H9 (cell line): ENCODE results near the gene JTB. TPM values are rescaled to one million over a fixed set of nuclear protein-coding genes. Genes with fewer than 3 reads are reported as not detected.

Source experiments
- DNase-seq: peaks from one replicate; pipeline ENCODE4 v3.0.0-alpha.2; 2017
- H2AFZ ChIP-seq: one replicate; pipeline ENCODE4 v1.6.1; 2013; ENCODE audit warnings: mild to moderate bottlenecking, low read length, control low read depth, moderate library complexity
- H2AK5ac ChIP-seq: 2 replicates; pipeline ENCODE4 v1.6.1; 2013; ENCODE audit warnings: low read length, control low read depth, mixed read lengths; ENCODE audit not compliant: insufficient read length
- H2BK120ac ChIP-seq: one replicate; pipeline ENCODE4 v1.6.1; 2013; ENCODE audit warnings: low read depth, mild to moderate bottlenecking, low read length, control low read depth, inconsistent platforms; ENCODE audit not compliant: poor library complexity, severe bottlenecking
- H2BK12ac ChIP-seq: 2 replicates; pipeline ENCODE4 v1.6.1; 2013; ENCODE audit warnings: low read length, control low read depth, mixed read lengths, low read depth; ENCODE audit not compliant: insufficient read length
- H2BK15ac ChIP-seq: 2 replicates; pipeline ENCODE4 v1.6.1; 2013; ENCODE audit warnings: low read depth, low read length, control low read depth
- H2BK20ac ChIP-seq: one replicate; pipeline ENCODE4 v1.6.1; 2013; ENCODE audit warnings: low read depth, mild to moderate bottlenecking, low read length, control low read depth, inconsistent platforms; ENCODE audit not compliant: poor library complexity, severe bottlenecking
- H2BK5ac ChIP-seq: 2 replicates; pipeline ENCODE4 v1.6.1; 2013; ENCODE audit warnings: low read length, control low read depth, mixed read lengths; ENCODE audit not compliant: insufficient read length
- H3K14ac ChIP-seq: 2 replicates; pipeline ENCODE4 v1.6.1; 2013; ENCODE audit warnings: low read length, control low read depth; ENCODE audit not compliant: insufficient read depth
- H3K18ac ChIP-seq: 2 replicates; pipeline ENCODE4 v1.6.1; 2013; ENCODE audit warnings: low read depth, mild to moderate bottlenecking, mixed read lengths, low read length, control low read depth; ENCODE audit not compliant: insufficient read length
- H3K23ac ChIP-seq: 2 replicates; pipeline ENCODE4 v1.6.1; 2013; ENCODE audit warnings: low read length, control low read depth, mixed read lengths, low read depth; ENCODE audit not compliant: insufficient read length
- H3K23me2 ChIP-seq: 2 replicates; pipeline ENCODE4 v1.6.1; 2013; ENCODE audit warnings: low read depth, mild to moderate bottlenecking, mixed read lengths, low read length, control low read depth; ENCODE audit not compliant: insufficient read length, poor library complexity, severe bottlenecking
- H3K27ac ChIP-seq: 2 replicates; pipeline ENCODE4 v1.5.1; 2013; ENCODE audit warnings: low read length, control low read depth, mixed read lengths, low read depth; ENCODE audit not compliant: insufficient read length
- H3K27me3 ChIP-seq: 2 replicates; pipeline ENCODE4 v1.6.1; 2013; ENCODE audit warnings: low read length, control low read depth, inconsistent platforms; ENCODE audit not compliant: insufficient read depth
- H3K4ac ChIP-seq: 2 replicates; pipeline ENCODE4 v1.6.1; 2013; ENCODE audit warnings: low read depth, mild to moderate bottlenecking, control low read depth, inconsistent platforms, low read length, moderate library complexity
- H3K4me1 ChIP-seq: 2 replicates; pipeline ENCODE4 v1.6.1; 2013; ENCODE audit warnings: low read length, control low read depth, inconsistent platforms; ENCODE audit not compliant: insufficient read depth
- H3K4me2 ChIP-seq: 2 replicates; pipeline ENCODE4 v1.6.1; 2013; ENCODE audit warnings: low read length, control low read depth, mixed read lengths; ENCODE audit not compliant: insufficient read length, insufficient read depth
- H3K56ac ChIP-seq: 2 replicates; pipeline ENCODE4 v1.6.1; 2013; ENCODE audit warnings: low read depth, mild to moderate bottlenecking, mixed read lengths, low read length, control low read depth; ENCODE audit not compliant: insufficient read length
- H3K79me1 ChIP-seq: 2 replicates; pipeline ENCODE4 v1.6.1; 2013; ENCODE audit warnings: low read depth, mild to moderate bottlenecking, moderate library complexity, low read length, control low read depth, inconsistent platforms; ENCODE audit not compliant: insufficient read depth, poor library complexity, severe bottlenecking
- H3K79me2 ChIP-seq: 2 replicates; pipeline ENCODE4 v1.6.1; 2013; ENCODE audit warnings: low read length, control low read depth, inconsistent platforms; ENCODE audit not compliant: insufficient read depth
- H3K9ac ChIP-seq: 2 replicates; pipeline ENCODE4 v1.6.1; 2013; ENCODE audit warnings: low read length, control low read depth, mixed read lengths; ENCODE audit not compliant: insufficient read length; ENCODE audit errors: extremely low read depth
- H3K9me3 ChIP-seq: one replicate; pipeline ENCODE4 v1.6.1; 2013; ENCODE audit warnings: low read depth, low read length, inconsistent platforms; ENCODE audit not compliant: control insufficient read depth
- H3T11ph ChIP-seq: one replicate; pipeline ENCODE4 v1.6.1; 2013; ENCODE audit warnings: mild to moderate bottlenecking, low read length, control low read depth, inconsistent platforms
- H4K20me1 ChIP-seq: one replicate; pipeline ENCODE4 v1.6.1; 2013; ENCODE audit not compliant: control insufficient read depth, insufficient read length, insufficient read depth
- H4K5ac ChIP-seq: 2 replicates; pipeline ENCODE4 v1.6.1; 2013; ENCODE audit warnings: low read depth, mild to moderate bottlenecking, mixed read lengths, low read length, control low read depth; ENCODE audit not compliant: insufficient read length
- H4K8ac ChIP-seq: replicated peaks from 2 replicates; pipeline ENCODE4 v1.6.1; 2013; ENCODE audit warnings: low read length, control low read depth, mixed read lengths, low read depth; ENCODE audit not compliant: insufficient read length
- H4K91ac ChIP-seq: 2 replicates; pipeline ENCODE4 v1.6.1; 2013; ENCODE audit warnings: low read depth, mild to moderate bottlenecking, moderate library complexity, mixed read lengths, low read length, control low read depth; ENCODE audit not compliant: insufficient read length
- H3K27ac Mint-ChIP-seq, 3 experiments: 2 replicates in 2 of 3; 3 replicates in 1 of 3; pipeline ENCODE4 v1.8.0; 2020 to 2021; ENCODE audit warnings: mixed read lengths in 3 of 3, mild to moderate bottlenecking in 1 of 3, moderate library complexity in 1 of 3
- H3K27me3 Mint-ChIP-seq: 2 replicates; pipeline ENCODE4 v1.8.0; 2021; ENCODE audit warnings: low read depth, mild to moderate bottlenecking, moderate library complexity, mixed read lengths
- H3K36me3 Mint-ChIP-seq, 3 experiments: 2 replicates in 2 of 3; 3 replicates in 1 of 3; pipeline ENCODE4 v1.8.0; 2020 to 2021; ENCODE audit warnings: low read depth in 3 of 3, mixed read lengths in 3 of 3; ENCODE audit not compliant: insufficient read depth in 1 of 3
- H3K4me1 Mint-ChIP-seq, 2 experiments: 2 replicates each; pipeline ENCODE4 v1.8.0; 2020; ENCODE audit warnings: mixed read lengths in 2 of 2
- H3K4me3 Mint-ChIP-seq, 2 experiments: 2 replicates in 1 of 2; 3 replicates in 1 of 2; pipeline ENCODE4 v1.8.0; 2020 to 2021; ENCODE audit warnings: mild to moderate bottlenecking in 2 of 2, mixed read lengths in 2 of 2, moderate library complexity in 1 of 2
- H3K9me3 Mint-ChIP-seq, 2 experiments: 2 replicates in 1 of 2; 3 replicates in 1 of 2; pipeline ENCODE4 v1.8.0; 2020; ENCODE audit warnings: mild to moderate bottlenecking in 2 of 2, mixed read lengths in 2 of 2, moderate library complexity in 1 of 2
- WGBS: extraction: QIAGEN DNeasy Blood & Tissue Kit; methylation state at CpG from one replicate; pipeline ENCODE4 v1.1.7; 2013; ENCODE audit warnings: missing lambda C conversion rate, low lambda C conversion rate, mixed read lengths; ENCODE audit not compliant: insufficient read length; ENCODE audit errors: extremely low coverage; 5-methylcytosine and 5-hydroxymethylcytosine counted together
- total RNA-seq: library from RNA; stranded (reverse); gene quantifications from 2 replicates; pipeline ENCODE4 v1.2.1, GENCODE V29; 2021
- TF ChIP-seq, protein P1 (sequence below): fragments of 200-600 bp; sonication (generic); conservative IDR thresholded peaks from 3 replicates; pipeline ENCODE4 v1.8.0; 2021; ENCODE audit warnings: antibody characterized with exemption, mild to moderate bottlenecking

Gene JTB
- total RNA-seq, 1 experiment from 2014 or later: 85.4 TPM

DNA sequence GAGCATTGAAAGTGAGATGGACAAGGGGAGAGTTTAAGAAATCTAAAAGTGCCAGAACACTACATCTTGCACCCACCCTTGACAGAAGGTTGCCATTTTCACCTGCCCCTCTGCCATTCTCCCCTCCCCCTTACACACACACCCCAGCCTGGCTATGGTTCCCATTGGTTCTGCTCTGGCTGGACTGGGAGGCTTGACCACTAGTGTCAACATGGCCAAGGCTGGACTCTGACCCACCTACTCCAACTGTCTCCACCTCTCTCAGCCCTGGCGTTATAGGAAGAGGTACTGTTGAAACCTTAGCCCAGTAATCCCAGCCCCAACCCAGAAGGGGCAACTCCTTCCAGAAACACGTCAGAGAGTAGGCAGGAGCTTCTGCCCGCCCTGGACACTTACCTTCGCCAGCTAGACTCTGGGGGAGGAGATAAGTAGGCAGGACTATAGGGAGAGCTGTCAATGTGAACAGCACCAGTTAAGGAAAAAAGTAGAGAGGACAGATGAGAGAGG is 23.6 kb downstream of the JTB start:
- H3K79me2 ChIP-seq: peaks cover 28% of the 10 kb centered on the region
- peak overlapping the region in 2 of 3 experiments; percentile 9 to 50; a peak in 4 of 7 replicates for H3K27ac Mint-ChIP-seq

More for the DNA sequence above, 23.6 kb downstream of the JTB start:
- Histone ChIP-seq H3K23ac (no peak overlapping the region), H4K20me1 (peaks cover 2% of the 10 kb centered on the region), H3K18ac (no peak overlapping the region), H2BK20ac (no peak overlapping the region), H3K9me3 (no peaks in the 10 kb centered on the region), H3K23me2 (peaks cover 6% of the 10 kb centered on the region), H4K8ac (no peak overlapping the region), H2AK5ac (no peak overlapping the region), H3K9ac (no peak overlapping the region), H2BK15ac (no peak overlapping the region), H2BK5ac (no peak overlapping the region), H3K27me3 (no peaks in the 10 kb centered on the region), H4K91ac (no peak overlapping the region), H3K14ac (no peak overlapping the region), H4K5ac (no peak overlapping the region), H2AFZ (no peak overlapping the region), H3K79me1 (peaks cover 13% of the 10 kb centered on the region), H3T11ph (no peak overlapping the region), H3K56ac (no peak overlapping the region), H3K4ac (no peak overlapping the region), H3K4me2 (no peak overlapping the region), H3K27ac (no peak overlapping the region), H2BK12ac (no peak overlapping the region), H2BK120ac (no peak overlapping the region), H3K4me1 (no peaks in the 10 kb centered on the region)
- WGBS: no CpG with 5 or more reads among the region's 4 CpGs
- Mint-ChIP-seq H3K9me3 (no peaks in the 10 kb centered on the region), H3K27me3 (no peaks in the 10 kb centered on the region), H3K36me3 (peaks cover 20 to 48% (median 30%) of the 10 kb centered on the region in 3 experiments; a peak in 6 of 7 replicates), H3K4me3 (no peak overlapping the region; a peak in 1 of 5 replicates), H3K4me1 (peaks cover 15% of the 10 kb centered on the region in 2 experiments)
- DNase-seq: no peak
- TF ChIP-seq, protein P1, sequence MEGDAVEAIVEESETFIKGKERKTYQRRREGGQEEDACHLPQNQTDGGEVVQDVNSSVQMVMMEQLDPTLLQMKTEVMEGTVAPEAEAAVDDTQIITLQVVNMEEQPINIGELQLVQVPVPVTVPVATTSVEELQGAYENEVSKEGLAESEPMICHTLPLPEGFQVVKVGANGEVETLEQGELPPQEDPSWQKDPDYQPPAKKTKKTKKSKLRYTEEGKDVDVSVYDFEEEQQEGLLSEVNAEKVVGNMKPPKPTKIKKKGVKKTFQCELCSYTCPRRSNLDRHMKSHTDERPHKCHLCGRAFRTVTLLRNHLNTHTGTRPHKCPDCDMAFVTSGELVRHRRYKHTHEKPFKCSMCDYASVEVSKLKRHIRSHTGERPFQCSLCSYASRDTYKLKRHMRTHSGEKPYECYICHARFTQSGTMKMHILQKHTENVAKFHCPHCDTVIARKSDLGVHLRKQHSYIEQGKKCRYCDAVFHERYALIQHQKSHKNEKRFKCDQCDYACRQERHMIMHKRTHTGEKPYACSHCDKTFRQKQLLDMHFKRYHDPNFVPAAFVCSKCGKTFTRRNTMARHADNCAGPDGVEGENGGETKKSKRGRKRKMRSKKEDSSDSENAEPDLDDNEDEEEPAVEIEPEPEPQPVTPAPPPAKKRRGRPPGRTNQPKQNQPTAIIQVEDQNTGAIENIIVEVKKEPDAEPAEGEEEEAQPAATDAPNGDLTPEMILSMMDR: no peak
